ENCODE measurements around the gene FAF2.

The FAF2 gene

DNA sequence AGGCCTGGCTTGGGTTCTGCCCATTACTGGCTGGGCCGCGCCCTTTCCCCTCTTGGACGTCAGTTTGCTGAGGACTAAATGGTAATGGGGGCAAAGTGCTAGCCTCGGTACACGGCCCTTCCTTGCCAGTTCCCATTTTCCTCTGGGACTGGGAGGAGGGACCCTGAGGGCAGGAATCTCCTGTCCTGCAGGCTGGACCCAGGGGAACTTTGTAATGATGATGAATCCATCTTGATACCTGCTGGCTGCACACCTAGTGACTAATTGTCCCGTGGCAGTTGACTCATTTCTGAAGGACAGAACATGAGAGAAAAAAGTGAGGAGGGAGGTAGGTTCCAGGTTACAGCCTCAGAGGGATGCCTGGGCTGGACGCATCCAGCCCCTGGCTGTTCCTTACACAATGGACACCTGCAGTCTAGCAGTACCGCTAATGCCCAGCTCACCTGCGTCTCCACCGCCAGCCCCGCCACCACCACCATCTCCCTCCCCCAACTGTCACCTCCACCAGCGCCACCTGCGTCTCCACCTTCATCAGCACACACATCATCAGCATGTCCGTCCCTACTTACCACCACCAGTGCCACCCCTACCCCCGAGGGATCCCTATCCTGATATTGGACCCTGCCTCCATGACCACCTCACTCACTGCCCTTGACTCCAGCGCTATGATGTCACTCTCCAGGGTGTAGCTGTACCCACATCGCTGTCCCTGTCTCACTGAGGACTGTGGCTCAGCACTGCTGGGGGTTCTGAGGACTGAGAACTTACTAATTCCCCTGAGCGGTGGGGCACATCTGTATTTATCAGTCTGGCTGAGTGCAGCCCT, 105.3 kb downstream of the FAF2 start:
- TF ChIP-seq ZFX (IDR thresholded peaks at IDR 0.05; ENCODE audit: borderline replicate concordance) = no peak
- TF ChIP-seq, protein P1, sequence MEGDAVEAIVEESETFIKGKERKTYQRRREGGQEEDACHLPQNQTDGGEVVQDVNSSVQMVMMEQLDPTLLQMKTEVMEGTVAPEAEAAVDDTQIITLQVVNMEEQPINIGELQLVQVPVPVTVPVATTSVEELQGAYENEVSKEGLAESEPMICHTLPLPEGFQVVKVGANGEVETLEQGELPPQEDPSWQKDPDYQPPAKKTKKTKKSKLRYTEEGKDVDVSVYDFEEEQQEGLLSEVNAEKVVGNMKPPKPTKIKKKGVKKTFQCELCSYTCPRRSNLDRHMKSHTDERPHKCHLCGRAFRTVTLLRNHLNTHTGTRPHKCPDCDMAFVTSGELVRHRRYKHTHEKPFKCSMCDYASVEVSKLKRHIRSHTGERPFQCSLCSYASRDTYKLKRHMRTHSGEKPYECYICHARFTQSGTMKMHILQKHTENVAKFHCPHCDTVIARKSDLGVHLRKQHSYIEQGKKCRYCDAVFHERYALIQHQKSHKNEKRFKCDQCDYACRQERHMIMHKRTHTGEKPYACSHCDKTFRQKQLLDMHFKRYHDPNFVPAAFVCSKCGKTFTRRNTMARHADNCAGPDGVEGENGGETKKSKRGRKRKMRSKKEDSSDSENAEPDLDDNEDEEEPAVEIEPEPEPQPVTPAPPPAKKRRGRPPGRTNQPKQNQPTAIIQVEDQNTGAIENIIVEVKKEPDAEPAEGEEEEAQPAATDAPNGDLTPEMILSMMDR (IDR thresholded peaks at IDR 0.05) = no peak
- no peak overlapping the region for H3K27ac ChIP-seq

DNA sequence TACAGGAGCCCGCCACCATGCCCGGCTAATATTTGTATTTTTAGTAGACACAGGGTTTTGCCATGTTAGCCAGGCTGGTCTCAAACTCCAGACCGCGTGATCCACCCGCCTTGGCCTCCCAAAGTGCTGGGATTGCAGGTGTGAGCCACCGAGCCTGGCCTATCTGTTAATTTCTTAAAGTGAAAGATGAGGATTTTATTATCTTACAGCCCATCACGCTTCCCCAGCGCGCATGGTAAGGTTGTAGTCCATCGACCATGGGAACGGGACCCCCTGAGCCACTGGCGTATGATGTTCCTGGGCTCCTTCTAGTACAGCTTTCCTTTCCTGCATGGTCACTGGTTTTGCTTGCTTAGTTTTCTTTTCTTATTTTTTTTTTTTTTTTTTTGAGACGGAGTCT, 109.7 kb downstream of the FAF2 start:
- no peak overlapping the region for H3K27ac ChIP-seq
- TF ChIP-seq ZFX (IDR thresholded peaks at IDR 0.05; ENCODE audit: borderline replicate concordance) = no peak
- TF ChIP-seq, protein P1 (IDR thresholded peaks at IDR 0.05) = no peak

Data from 22Rv1 (cell line).